ENCODE measurements around the gene CBARP.

DNA sequence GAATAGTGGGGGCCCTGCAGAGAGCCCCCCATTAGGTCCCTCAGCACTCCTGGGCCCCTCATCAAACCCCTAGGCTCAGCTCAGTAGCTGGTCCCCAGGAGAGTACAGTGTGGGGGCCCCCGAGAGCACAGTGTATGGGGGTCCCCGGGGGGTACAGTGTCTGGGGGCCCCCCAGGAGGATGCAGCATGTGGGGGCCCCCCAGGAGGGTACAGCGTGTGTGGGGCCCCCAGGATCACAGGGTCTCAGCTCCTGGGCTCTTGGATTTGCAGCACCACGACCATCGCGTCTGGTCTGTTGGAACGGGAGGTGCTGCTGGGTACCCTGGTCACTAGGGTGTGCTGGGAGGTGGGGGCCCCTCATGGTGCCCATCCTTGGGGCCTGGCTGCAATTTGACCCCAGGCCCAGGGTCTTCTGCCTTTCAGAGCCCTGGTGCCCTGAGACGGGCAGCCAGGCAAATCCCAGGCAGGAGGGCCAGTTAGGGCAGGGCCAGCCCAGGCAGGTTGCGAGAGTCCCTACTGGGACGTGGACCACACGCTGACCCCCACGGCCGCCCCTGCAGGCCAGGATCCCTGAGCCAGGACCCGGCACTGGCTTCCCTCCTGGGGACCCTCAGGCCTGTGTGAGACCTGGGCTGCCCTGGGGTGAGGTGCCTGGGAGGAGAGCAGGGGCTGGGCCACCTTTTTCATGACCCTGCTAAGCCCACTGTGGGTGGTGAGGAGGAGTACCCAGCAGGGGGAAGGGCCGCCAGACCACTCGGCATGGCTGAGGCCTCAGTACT, 13.6 kb downstream of the CBARP start:
- no peak for TF ChIP-seq CTCF (IDR thresholded peaks at IDR 0.05; ENCODE audit: low read depth, low read length)
- no peak for TF ChIP-seq EZH2phosphoT487 (IDR thresholded peaks at IDR 0.05; ENCODE audit: low read depth)
